Nephron (organoid): ENCODE results near the gene KRTAP3-2.

Experiments
- H3K27ac Mint-ChIP-seq, 3 experiments: 2 replicates each; pipeline ENCODE4 v1.8.0; 2020; ENCODE audit warnings: mixed read lengths in 3 of 3, mild to moderate bottlenecking in 2 of 3, moderate library complexity in 1 of 3
- H3K27me3 Mint-ChIP-seq: 2 replicates; pipeline ENCODE4 v1.8.0; 2021; ENCODE audit warnings: low read depth, mild to moderate bottlenecking, moderate library complexity, mixed read lengths
- H3K36me3 Mint-ChIP-seq: 2 replicates; pipeline ENCODE4 v1.8.0; 2020; ENCODE audit warnings: low read depth, mixed read lengths
- H3K4me1 Mint-ChIP-seq: 2 replicates; pipeline ENCODE4 v1.8.0; 2020; ENCODE audit warnings: mixed read lengths
- H3K4me3 Mint-ChIP-seq, 3 experiments: 2 replicates each; pipeline ENCODE4 v1.8.0; 2020; ENCODE audit warnings: mild to moderate bottlenecking in 3 of 3, mixed read lengths in 3 of 3, moderate library complexity in 2 of 3
- H3K9me3 Mint-ChIP-seq: 2 replicates; pipeline ENCODE4 v1.8.0; 2020; ENCODE audit warnings: mixed read lengths
- CTCF ChIP-seq, 3 experiments: fragments of 200-600 bp; sonication (generic); IDR thresholded peaks; one replicate each; pipeline ENCODE4 v1.5.0; 2021; ENCODE audit warnings: antibody characterized with exemption in 3 of 3; ENCODE audit not compliant: unreplicated experiment in 3 of 3

Gene KRTAP3-2

GRCh38 chr17:41018541-41018940 lies 18.8 kb upstream of the KRTAP3-2 start:
- Mint-ChIP-seq H3K27me3 (no peaks in the 10 kb centered on the region), H3K27ac (no peak overlapping the region), H3K4me1 (peaks cover 3% of the 10 kb centered on the region), H3K36me3 (no peaks in the 10 kb centered on the region), H3K9me3 (peaks cover 10% of the 10 kb centered on the region), H3K4me3 (no peak overlapping the region)
- TF ChIP-seq CTCF (IDR thresholded peaks at IDR 0.05; ENCODE audit: unreplicated experiment in 3 of 3): no peak

DNA sequence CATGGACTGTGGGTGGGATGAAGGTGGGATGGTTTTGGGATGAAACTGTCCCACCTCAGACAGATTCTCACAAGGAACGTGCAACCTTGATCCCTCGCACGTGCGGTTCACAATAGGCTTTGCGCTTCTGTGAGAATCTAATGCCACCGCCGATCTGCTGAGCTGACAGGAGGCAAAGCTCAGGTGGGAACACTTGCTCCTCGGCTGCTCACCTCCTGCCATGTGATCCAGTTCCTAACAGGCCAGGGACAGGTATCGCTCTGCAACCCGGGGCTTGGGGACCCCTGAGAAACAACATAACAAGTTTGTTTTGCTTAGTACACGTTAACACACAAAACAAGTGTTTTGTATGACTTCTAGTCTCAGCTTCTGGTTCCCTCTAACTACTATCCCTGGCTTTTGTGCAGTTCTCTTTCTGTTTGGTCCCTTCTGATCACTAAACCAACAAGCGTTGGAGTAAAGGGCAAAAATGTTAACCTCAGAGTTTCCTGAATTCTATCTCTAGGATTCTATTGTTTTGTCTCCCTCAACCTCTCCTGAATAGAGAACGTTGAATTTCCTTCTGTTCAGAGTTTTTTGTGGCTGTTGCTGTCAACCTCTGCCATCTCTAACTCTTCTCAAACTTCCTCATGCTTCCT lies 17.0 kb upstream of the KRTAP3-2 start:
- TF ChIP-seq CTCF (IDR thresholded peaks at IDR 0.05; ENCODE audit: unreplicated experiment in 3 of 3): no peak
- no peak overlapping the region for H3K4me3 Mint-ChIP-seq
- H3K27ac Mint-ChIP-seq: no peak overlapping the region
- no peaks in the 10 kb centered on the region for H3K27me3 Mint-ChIP-seq
- peaks cover 6% of the 10 kb centered on the region for H3K9me3 Mint-ChIP-seq
- peaks cover 16% of the 10 kb centered on the region for H3K4me1 Mint-ChIP-seq
- no peaks in the 10 kb centered on the region for H3K36me3 Mint-ChIP-seq

DNA sequence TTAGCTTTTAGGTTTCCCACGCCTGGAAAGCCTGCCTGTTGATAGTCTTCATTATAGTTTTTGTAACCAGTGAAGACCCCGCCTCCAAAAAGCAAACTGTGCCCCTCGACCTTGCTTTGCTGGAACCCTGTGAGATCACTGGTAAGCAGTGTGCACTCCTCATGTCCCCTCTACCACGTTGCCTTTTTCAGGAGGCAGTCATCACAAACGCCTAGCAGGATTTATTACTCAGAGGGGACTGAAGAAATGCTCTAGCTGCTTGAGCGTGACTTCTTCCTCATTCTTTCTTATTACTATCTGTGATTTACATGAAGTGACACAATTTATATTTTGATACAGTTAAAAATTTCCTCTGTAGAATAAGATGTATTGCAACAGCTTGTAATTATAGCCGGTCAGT lies 15.7 kb upstream of the KRTAP3-2 start:
- H3K4me3 Mint-ChIP-seq: no peak overlapping the region
- H3K27ac Mint-ChIP-seq: no peak overlapping the region
- no peaks in the 10 kb centered on the region for H3K27me3 Mint-ChIP-seq
- H3K4me1 Mint-ChIP-seq: peaks cover 19% of the 10 kb centered on the region
- no peaks in the 10 kb centered on the region for H3K36me3 Mint-ChIP-seq
- H3K9me3 Mint-ChIP-seq: peaks cover 2% of the 10 kb centered on the region
- no peak for TF ChIP-seq CTCF (IDR thresholded peaks at IDR 0.05; ENCODE audit: unreplicated experiment in 3 of 3)

DNA sequence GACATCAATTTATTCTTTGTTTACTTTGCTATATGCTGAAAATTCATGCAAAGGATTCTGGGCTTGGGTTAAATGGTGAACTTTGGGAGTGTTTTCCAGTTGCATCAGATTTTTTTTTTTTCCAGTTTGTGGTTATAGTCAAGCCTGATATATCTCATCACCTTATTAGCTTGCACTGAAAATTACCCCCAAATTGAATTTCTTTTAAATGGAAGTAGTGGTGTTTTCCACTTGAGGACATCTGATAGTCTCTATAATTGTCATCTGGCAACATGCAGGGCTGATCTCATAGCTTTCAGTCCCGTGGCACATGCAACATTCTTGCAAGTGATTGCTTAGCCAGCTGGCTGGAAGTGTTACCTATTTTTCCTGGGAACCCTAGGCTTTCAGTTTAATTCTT lies 13.9 kb upstream of the KRTAP3-2 start:
- H3K9me3 Mint-ChIP-seq: peaks cover 2% of the 10 kb centered on the region
- H3K27ac Mint-ChIP-seq: peak overlapping the region; percentile 40 to 76 (median 44)

DNA sequence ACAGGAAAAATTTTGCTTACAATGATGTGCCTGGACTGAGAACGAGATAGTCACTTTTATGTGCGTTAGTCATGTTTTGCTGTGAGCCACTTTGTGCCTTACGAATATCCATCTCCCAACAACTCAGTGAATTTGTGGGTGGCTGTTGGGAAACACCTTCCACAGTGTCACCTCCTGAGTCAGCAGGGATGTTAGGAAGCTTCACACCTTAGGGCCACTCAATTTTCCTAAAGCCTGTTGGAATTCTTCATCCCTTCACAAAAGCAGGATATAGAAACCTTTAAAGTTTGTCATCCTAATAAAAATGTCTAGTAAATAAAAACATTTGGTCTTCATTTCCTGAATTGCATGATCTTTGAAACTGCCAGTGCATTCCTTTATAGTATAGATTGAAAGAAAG lies 13.5 kb upstream of the KRTAP3-2 start:
- Mint-ChIP-seq H3K27me3 (no peaks in the 10 kb centered on the region), H3K4me3 (no peak overlapping the region), H3K36me3 (no peaks in the 10 kb centered on the region), H3K4me1 (peaks cover 19% of the 10 kb centered on the region), H3K27ac (peak overlapping the region; percentile 4 to 44 (median 39)), H3K9me3 (peaks cover 2% of the 10 kb centered on the region)
- no peak for TF ChIP-seq CTCF (IDR thresholded peaks at IDR 0.05; ENCODE audit: unreplicated experiment in 3 of 3)

More for the DNA sequence above, 13.9 kb upstream of the KRTAP3-2 start:
- TF ChIP-seq CTCF (IDR thresholded peaks at IDR 0.05; ENCODE audit: unreplicated experiment in 3 of 3): no peak
- Mint-ChIP-seq H3K4me3 (no peak overlapping the region), H3K4me1 (peaks cover 19% of the 10 kb centered on the region), H3K27me3 (no peaks in the 10 kb centered on the region), H3K36me3 (no peaks in the 10 kb centered on the region)
